HepG2 (cell line): Measurements from ENCODE around the gene GNPDA2. TPM values are rescaled to one million over a fixed set of nuclear protein-coding genes. Genes with fewer than 3 reads are reported as not detected.

ENCODE experiments used
- ARID4A ChIP-seq: sonication (generic); formaldehyde crosslinking; IDR thresholded peaks from 2 replicates; pipeline ENCODE4 v1.5.0; 2020; ENCODE audit warnings: mild to moderate bottlenecking, missing genetic modification reagents, borderline replicate concordance
- IRF2 ChIP-seq: IDR thresholded peaks from 2 replicates; pipeline ENCODE4 v1.6.1; 2018; ENCODE audit warnings: missing genetic modification reagents, missing compliant biosample characterization
- KLF12 ChIP-seq: sonication (generic); formaldehyde crosslinking; IDR thresholded peaks from 2 replicates; pipeline ENCODE4 v1.4.0; 2020; ENCODE audit warnings: missing genetic modification reagents, borderline replicate concordance
- KLF16 ChIP-seq, 2 experiments: sonication (generic) in 1 of 2; formaldehyde crosslinking in 1 of 2; IDR thresholded peaks; 2 replicates each; pipeline versions ENCODE4 v1.6.1 to v1.8.0; 2016 to 2023; ENCODE audit warnings: missing genetic modification reagents in 2 of 2, missing compliant biosample characterization in 1 of 2
- NFRKB ChIP-seq: fragments of 450-650 bp; IDR thresholded peaks from 2 replicates; pipeline ENCODE4 v1.6.1; 2017
- PLRG1 ChIP-seq: fragments of 450-650 bp; conservative IDR thresholded peaks from 2 replicates; pipeline ENCODE4 v1.6.1; 2016
- RAD51 ChIP-seq: fragments of 450-650 bp; IDR thresholded peaks from 2 replicates; pipeline ENCODE4 v1.6.1; 2016; ENCODE audit warnings: borderline replicate concordance
- REPIN1 ChIP-seq: sonication (generic); formaldehyde crosslinking; IDR thresholded peaks from 2 replicates; pipeline ENCODE4 v1.8.0; 2022; ENCODE audit warnings: missing genetic modification reagents, low read depth, mild to moderate bottlenecking, borderline replicate concordance
- STAT6 ChIP-seq: sonication (generic); formaldehyde crosslinking; IDR thresholded peaks from 2 replicates; pipeline ENCODE4 v1.4.0; 2020; ENCODE audit warnings: missing genetic modification reagents, mild to moderate bottlenecking, borderline replicate concordance
- THRA ChIP-seq: sonication (generic); formaldehyde crosslinking; IDR thresholded peaks from 2 replicates; pipeline ENCODE4 v1.4.0; 2020; ENCODE audit warnings: missing genetic modification reagents, borderline replicate concordance
- ZNF441 ChIP-seq: sonication (generic); formaldehyde crosslinking; IDR thresholded peaks from 2 replicates; pipeline ENCODE4 v1.7.0; 2021; ENCODE audit warnings: missing genetic modification reagents, borderline replicate concordance
- ZNF674 ChIP-seq: sonication (generic); formaldehyde crosslinking; IDR thresholded peaks from 2 replicates; pipeline ENCODE4 v1.5.0; 2020; ENCODE audit warnings: low read depth, mild to moderate bottlenecking, missing genetic modification reagents
- polyA plus RNA-seq, 8 experiments: library from polyadenylated mRNA; depleted of rRNA in 3 of 8; stranded (reverse) in 7 of 8; unstranded in 1 of 8; fragments of >200 nt; fragmentation: Illumina TruSeq in 4 of 8; extraction: Trizol in 4 of 8; gene quantifications; 2 replicates each; pipeline versions ENCODE4 v1.2.1 to v1.2.3, GENCODE V29; 2011 to 2016; ENCODE audit warnings: low read depth in 4 of 8, missing spikeins in 1 of 8, mixed read lengths in 1 of 8; ENCODE audit not compliant: insufficient read depth in 1 of 8
- total RNA-seq, 5 experiments: library from RNA; depleted of rRNA; stranded (reverse); fragments of >200 nt; fragmentation: Illumina TruSeq; extraction: Trizol; gene quantifications; 2 replicates each; pipeline ENCODE4 v1.2.3, GENCODE V29; 2016; ENCODE audit warnings: low read depth in 1 of 5
- TF ChIP-seq, protein P1 (sequence below): IDR thresholded peaks from 2 replicates; pipeline ENCODE4 v1.6.1; 2016; ENCODE audit warnings: low read depth, borderline replicate concordance
- TF ChIP-seq, protein P2 (sequence below): sonication (generic); formaldehyde crosslinking; IDR thresholded peaks from 2 replicates; pipeline ENCODE4 v1.9.0; 2021; ENCODE audit warnings: missing genetic modification reagents, borderline replicate concordance

GNPDA2 gene
- total and polyA plus RNA-seq, 2 of the 13 experiments (the other 11 are each of a cell fraction or from before 2014, with no cell fraction given) = 5.4 to 9.0 TPM

GRCh38 chr4:44726038-44726871 is at the start of gene GNPDA2 (continued):
- TF ChIP-seq ARID4A (CRISPR knock-in tag) = peak; percentile 43; the same call in 1 of the 2 replicates
- peak; percentile 51; the same call in 1 of the 2 replicates for TF ChIP-seq IRF2 (CRISPR knock-in tag)
- TF ChIP-seq, protein P1, sequence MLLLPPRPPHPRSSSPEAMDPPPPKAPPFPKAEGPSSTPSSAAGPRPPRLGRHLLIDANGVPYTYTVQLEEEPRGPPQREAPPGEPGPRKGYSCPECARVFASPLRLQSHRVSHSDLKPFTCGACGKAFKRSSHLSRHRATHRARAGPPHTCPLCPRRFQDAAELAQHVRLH = peak; percentile 77; the same call in 1 of the 2 replicates
- no peak for TF ChIP-seq RAD51
- TF ChIP-seq, protein P2, sequence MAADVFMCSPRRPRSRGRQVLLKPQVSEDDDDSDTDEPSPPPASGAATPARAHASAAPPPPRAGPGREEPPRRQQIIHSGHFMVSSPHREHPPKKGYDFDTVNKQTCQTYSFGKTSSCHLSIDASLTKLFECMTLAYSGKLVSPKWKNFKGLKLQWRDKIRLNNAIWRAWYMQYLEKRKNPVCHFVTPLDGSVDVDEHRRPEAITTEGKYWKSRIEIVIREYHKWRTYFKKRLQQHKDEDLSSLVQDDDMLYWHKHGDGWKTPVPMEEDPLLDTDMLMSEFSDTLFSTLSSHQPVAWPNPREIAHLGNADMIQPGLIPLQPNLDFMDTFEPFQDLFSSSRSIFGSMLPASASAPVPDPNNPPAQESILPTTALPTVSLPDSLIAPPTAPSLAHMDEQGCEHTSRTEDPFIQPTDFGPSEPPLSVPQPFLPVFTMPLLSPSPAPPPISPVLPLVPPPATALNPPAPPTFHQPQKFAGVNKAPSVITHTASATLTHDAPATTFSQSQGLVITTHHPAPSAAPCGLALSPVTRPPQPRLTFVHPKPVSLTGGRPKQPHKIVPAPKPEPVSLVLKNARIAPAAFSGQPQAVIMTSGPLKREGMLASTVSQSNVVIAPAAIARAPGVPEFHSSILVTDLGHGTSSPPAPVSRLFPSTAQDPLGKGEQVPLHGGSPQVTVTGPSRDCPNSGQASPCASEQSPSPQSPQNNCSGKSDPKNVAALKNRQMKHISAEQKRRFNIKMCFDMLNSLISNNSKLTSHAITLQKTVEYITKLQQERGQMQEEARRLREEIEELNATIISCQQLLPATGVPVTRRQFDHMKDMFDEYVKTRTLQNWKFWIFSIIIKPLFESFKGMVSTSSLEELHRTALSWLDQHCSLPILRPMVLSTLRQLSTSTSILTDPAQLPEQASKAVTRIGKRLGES = no peak
- no peak for TF ChIP-seq PLRG1
- TF ChIP-seq NFRKB = no peak
- TF ChIP-seq THRA (CRISPR knock-in tag) = peak; percentile 65; the same call in 1 of the 2 replicates
- TF ChIP-seq REPIN1 (CRISPR knock-in tag) = peak; percentile 38; the same call in 1 of the 2 replicates
- peak; percentile 79; the same call in 1 of the 2 replicates for TF ChIP-seq KLF12
- TF ChIP-seq ZNF441 (CRISPR knock-in tag) = peak; percentile 44; the same call in 1 of the 2 replicates
- TF ChIP-seq KLF16 (CRISPR knock-in tag; IDR thresholded peaks at IDR 0.05) = peak in 1 of 2 experiments; percentile 67; a peak in 2 of 4 replicates
- 0 out of 2 replicates have a peak, but pooled peaks have one; percentile 31 for TF ChIP-seq ZNF674 (CRISPR knock-in tag)
- TF ChIP-seq STAT6 = no peak; the same call in 1 of the 2 replicates
